ENCODE results near the gene MYO9A. TPM values are rescaled to one million over a fixed set of nuclear protein-coding genes. Genes with fewer than 3 reads are reported as not detected.
A peak's percentile ranks its signal among the peaks of the same experiment; 100 is the strongest.

Gene MYO9A
- total RNA-seq, 4 donors from 2014 or later, result 50.8 to 68.3 (median 59.5) TPM

DNA sequence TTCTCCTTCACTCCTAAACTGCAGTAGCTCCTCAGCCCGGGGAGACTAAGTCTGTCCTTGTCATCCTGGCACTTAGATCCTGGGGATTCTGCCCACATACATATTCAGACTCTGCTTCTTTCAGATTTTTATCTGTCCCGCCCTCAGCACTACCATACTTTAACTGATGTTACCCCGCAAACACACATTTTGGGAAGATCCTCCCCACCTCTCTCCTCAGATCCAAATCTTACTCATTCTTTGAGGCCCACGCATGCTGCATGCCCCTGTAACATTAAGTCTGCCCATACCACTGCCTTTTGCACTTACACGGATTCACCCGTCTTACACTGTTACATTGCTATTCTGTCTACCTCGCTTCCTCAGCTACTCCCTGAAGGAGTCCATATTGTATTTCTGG lies 36.4 kb upstream of the MYO9A start:
- peak in 1 of 2 donors; percentile 26 for DNase-seq (ENCODE audit: low spot score in 2 of 2)
- WGBS, 2 donors, result 77 to 91% methylated on average over 7 of the region's 7 CpGs
- H3K4me3 ChIP-seq (ENCODE audit: low read depth, poor library complexity, severe bottlenecking), result no peak overlapping the region
- intact Hi-C loops (cut with DNase I; ENCODE audit: low total_unique reads), result loop anchor here (5.0 kb wide), 1 partner anchor 407 kb away; no protein-coding TSS in a partner anchor
- no peak for TF ChIP-seq POLR2A (IDR thresholded peaks at IDR 0.05)
- TF ChIP-seq, protein P1, sequence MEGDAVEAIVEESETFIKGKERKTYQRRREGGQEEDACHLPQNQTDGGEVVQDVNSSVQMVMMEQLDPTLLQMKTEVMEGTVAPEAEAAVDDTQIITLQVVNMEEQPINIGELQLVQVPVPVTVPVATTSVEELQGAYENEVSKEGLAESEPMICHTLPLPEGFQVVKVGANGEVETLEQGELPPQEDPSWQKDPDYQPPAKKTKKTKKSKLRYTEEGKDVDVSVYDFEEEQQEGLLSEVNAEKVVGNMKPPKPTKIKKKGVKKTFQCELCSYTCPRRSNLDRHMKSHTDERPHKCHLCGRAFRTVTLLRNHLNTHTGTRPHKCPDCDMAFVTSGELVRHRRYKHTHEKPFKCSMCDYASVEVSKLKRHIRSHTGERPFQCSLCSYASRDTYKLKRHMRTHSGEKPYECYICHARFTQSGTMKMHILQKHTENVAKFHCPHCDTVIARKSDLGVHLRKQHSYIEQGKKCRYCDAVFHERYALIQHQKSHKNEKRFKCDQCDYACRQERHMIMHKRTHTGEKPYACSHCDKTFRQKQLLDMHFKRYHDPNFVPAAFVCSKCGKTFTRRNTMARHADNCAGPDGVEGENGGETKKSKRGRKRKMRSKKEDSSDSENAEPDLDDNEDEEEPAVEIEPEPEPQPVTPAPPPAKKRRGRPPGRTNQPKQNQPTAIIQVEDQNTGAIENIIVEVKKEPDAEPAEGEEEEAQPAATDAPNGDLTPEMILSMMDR (IDR thresholded peaks at IDR 0.05), result no peak

- no peak for DNase-seq (ENCODE audit: low spot score in 2 of 2)
- no peak overlapping the region for H3K4me3 ChIP-seq (ENCODE audit: low read depth, poor library complexity, severe bottlenecking)
- no peak for TF ChIP-seq POLR2A (IDR thresholded peaks at IDR 0.05)
- TF ChIP-seq, protein P1 (IDR thresholded peaks at IDR 0.05), result no peak
- intact Hi-C loops (cut with DNase I; ENCODE audit: low total_unique reads), result loop anchor here (5.0 kb wide), 1 partner anchor 406 kb away; no protein-coding TSS in a partner anchor
- 87 to 91% methylated on average over 5 of the region's 5 CpGs for WGBS, 2 donors
These were observed 35.5 kb upstream of the MYO9A start for GRCh38 chr15:72153269-72154000.

GRCh38 chr15:72147418-72147817 lies 29.5 kb upstream of the MYO9A start:
- no peak overlapping the region for H3K4me3 ChIP-seq (ENCODE audit: low read depth, poor library complexity, severe bottlenecking)
- WGBS, 2 donors, result 88 to 89% methylated on average over 2 of the region's 2 CpGs
- TF ChIP-seq, protein P1 (IDR thresholded peaks at IDR 0.05), result no peak
- no peak for TF ChIP-seq POLR2A (IDR thresholded peaks at IDR 0.05)
- DNase-seq (ENCODE audit: low spot score in 2 of 2), result no peak
- intact Hi-C loops (cut with DNase I; ENCODE audit: low total_unique reads), result no loop called here

GRCh38 chr15:72146934-72147333 lies 29.0 kb upstream of the MYO9A start:
- DNase-seq (ENCODE audit: low spot score in 2 of 2), result no peak
- TF ChIP-seq POLR2A (IDR thresholded peaks at IDR 0.05), result no peak
- TF ChIP-seq, protein P1 (IDR thresholded peaks at IDR 0.05), result no peak
- H3K4me3 ChIP-seq (ENCODE audit: low read depth, poor library complexity, severe bottlenecking), result no peak overlapping the region
- intact Hi-C loops (cut with DNase I; ENCODE audit: low total_unique reads), result no loop called here

GRCh38 chr15:72146221-72146620 lies 28.3 kb upstream of the MYO9A start:
- WGBS, 2 donors, result 63 to 92% methylated on average over 3 of the region's 3 CpGs
- no peak for DNase-seq (ENCODE audit: low spot score in 2 of 2)
- no peak overlapping the region for H3K4me3 ChIP-seq (ENCODE audit: low read depth, poor library complexity, severe bottlenecking)
- no peak for TF ChIP-seq POLR2A (IDR thresholded peaks at IDR 0.05)
- TF ChIP-seq, protein P1 (IDR thresholded peaks at IDR 0.05), result no peak
- intact Hi-C loops (cut with DNase I; ENCODE audit: low total_unique reads), result no loop called here
